Mucosa of rectum (tissue), 2 donors: ENCODE measurements around the gene CFAP58.

Experiments used
- H3K27ac ChIP-seq, 2 donors: one replicate each; pipeline ENCODE4 v1.7.0; 2013; ENCODE audit warnings: inconsistent platforms in 2 of 2, low read depth in 2 of 2, low read length in 2 of 2
- H3K27me3 ChIP-seq, 2 donors: one replicate each; pipeline ENCODE4 v1.7.0; 2013; ENCODE audit warnings: low read length in 2 of 2; ENCODE audit not compliant: control insufficient read depth in 2 of 2, insufficient read depth in 2 of 2
- H3K36me3 ChIP-seq, 2 donors: one replicate each; pipeline ENCODE4 v1.7.0; 2013; ENCODE audit warnings: low read length in 2 of 2; ENCODE audit not compliant: control insufficient read depth in 2 of 2, insufficient read depth in 2 of 2
- H3K4me1 ChIP-seq, 2 donors: one replicate each; pipeline ENCODE4 v1.7.0; 2013; ENCODE audit warnings: low read length in 2 of 2, mild to moderate bottlenecking in 1 of 2; ENCODE audit not compliant: control insufficient read depth in 2 of 2, insufficient read depth in 2 of 2
- H3K4me3 ChIP-seq, 2 donors: one replicate each; pipeline ENCODE4 v1.7.0; 2013; ENCODE audit warnings: low read length in 2 of 2
- H3K9ac ChIP-seq, 2 donors: one replicate each; pipeline ENCODE4 v1.7.0; 2013; ENCODE audit warnings: low read length in 2 of 2, low read depth in 1 of 2, mild to moderate bottlenecking in 1 of 2
- H3K9me3 ChIP-seq, 2 donors: one replicate each; pipeline ENCODE4 v1.7.0; 2013; ENCODE audit warnings: low read length in 2 of 2; ENCODE audit not compliant: control insufficient read depth in 2 of 2
- donor health status: healthy.
- donor health status: Normal muscosa, but diverticular disease.

Gene CFAP58

DNA sequence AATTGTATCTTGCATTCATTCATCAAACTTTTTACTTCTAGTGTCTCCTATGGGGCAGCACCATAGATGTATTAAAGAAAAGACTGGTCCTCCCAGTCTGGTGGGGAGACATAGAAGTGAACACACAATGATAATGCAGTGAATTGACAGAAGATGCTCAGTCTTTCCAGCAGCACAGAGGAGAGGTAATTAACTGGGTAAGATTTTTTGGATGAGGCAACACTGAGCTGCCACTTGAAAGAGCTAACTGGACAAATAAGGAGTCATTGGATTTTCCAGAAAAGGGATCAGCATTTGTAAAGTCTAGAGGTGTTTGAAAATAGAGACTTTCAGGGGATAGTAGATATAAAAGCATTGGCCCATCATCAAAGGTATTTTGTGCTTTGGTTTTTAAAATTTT, 8.1 kb upstream of the CFAP58 start:
- Histone ChIP-seq H3K4me3 (no peak overlapping the region), H3K36me3 (no peaks in the 10 kb centered on the region), H3K4me1 (peaks cover 0 to 2% of the 10 kb centered on the region in 2 donors), H3K27ac (no peak overlapping the region), H3K9ac (no peak overlapping the region), H3K27me3 (no peaks in the 10 kb centered on the region), H3K9me3 (no peaks in the 10 kb centered on the region)

GRCh38 chr10:104345941-104346340, 7.7 kb upstream of the CFAP58 start:
- H3K27ac ChIP-seq = no peak overlapping the region
- H3K27me3 ChIP-seq = no peaks in the 10 kb centered on the region
- H3K9ac ChIP-seq = no peak overlapping the region
- H3K36me3 ChIP-seq = no peaks in the 10 kb centered on the region
- no peak overlapping the region for H3K4me3 ChIP-seq
- no peaks in the 10 kb centered on the region for H3K9me3 ChIP-seq
- peaks cover 0 to 2% of the 10 kb centered on the region in 2 donors for H3K4me1 ChIP-seq

DNA sequence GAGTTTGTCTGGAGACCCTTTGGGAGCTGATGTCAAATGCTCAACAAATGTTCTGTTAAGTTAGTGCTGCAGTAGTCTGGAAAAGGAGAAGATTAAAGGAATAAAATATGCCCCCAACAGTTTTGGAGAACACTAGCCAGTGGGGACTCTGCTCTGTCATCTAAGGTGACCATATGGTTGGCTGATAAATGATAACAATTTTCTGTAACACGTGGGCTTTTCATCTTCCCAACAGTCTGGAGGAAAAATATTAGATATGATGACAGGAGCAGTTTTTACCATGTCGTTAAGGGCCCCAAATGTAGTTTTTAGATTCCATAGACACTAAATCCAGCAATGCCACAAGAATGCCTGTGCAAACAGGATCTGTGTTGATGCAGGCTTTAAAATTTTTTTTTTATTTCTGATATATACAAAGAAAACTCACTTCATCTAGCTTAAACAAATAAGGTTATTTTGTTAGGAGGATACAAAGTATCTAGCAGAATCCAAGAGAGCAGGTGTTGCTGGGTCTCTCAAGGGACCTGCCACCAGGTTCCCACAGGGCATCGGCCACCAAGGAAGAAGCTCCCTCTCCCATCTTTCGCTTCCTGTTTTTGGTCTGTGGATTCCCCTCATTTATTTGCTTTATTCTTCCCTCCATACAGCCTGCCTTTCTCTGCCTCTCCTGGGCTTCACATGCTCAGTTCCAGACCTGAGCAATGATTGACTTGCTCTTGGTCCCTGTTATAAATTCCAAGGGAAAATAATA, 6.2 kb upstream of the CFAP58 start:
- no peak overlapping the region for H3K27ac ChIP-seq
- no peaks in the 10 kb centered on the region for H3K9me3 ChIP-seq
- no peaks in the 10 kb centered on the region for H3K36me3 ChIP-seq
- no peak overlapping the region for H3K9ac ChIP-seq
- H3K4me3 ChIP-seq = no peak overlapping the region
- H3K27me3 ChIP-seq = no peaks in the 10 kb centered on the region
- H3K4me1 ChIP-seq = peaks cover 0 to 2% of the 10 kb centered on the region in 2 donors

DNA sequence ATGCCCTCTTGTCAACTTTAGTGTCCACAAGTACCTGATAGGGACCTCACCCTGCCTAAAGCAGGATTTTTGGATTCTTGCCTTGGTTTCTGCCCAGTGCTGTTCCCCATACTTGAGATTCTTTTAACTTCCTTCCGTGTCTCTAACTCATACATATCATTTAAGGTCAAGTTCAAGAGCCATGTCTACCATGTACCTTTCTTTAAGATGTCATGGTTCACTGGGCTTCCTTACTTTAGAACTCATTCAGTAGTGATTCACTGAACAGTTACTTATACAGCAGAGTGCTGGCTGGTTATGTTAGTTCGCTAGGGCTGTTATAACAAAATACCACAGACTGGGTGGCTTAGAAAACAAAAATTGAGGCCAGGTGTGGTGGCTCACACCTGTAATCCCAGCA, 5.0 kb upstream of the CFAP58 start:
- Histone ChIP-seq H3K9me3 (no peaks in the 10 kb centered on the region), H3K27me3 (no peaks in the 10 kb centered on the region), H3K27ac (no peak overlapping the region), H3K36me3 (no peaks in the 10 kb centered on the region), H3K9ac (no peak overlapping the region), H3K4me1 (peaks cover 3 to 6% of the 10 kb centered on the region in 2 donors), H3K4me3 (no peak overlapping the region)

DNA sequence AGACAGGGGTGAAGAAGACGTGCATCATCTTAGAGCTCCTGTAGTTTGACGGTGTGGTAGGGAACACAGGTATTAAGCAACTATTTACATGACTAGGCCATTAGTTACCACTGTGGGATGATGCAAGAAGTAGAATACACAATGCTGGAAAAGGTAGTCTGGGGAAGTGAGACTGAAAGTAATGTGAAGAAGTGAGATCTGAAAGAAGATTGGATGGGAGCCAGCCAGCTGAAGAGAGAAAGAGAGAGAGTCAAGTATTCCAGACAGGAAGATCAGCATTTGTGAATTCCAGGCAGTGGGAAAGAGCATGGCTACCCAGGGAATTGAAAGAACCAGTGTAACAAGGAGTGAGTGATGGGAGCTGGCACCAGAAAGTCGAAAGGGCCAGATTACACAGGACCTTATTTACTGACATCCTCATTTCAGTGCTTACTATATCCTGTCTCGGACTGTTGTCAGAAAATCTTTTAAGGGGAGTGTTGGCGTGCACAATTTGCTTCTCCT, 4.0 kb upstream of the CFAP58 start:
- Histone ChIP-seq H3K27me3 (no peaks in the 10 kb centered on the region), H3K4me3 (no peak overlapping the region), H3K9me3 (no peaks in the 10 kb centered on the region), H3K36me3 (no peaks in the 10 kb centered on the region), H3K9ac (no peak overlapping the region), H3K27ac (peak overlapping the region in 1 of 2 donors; percentile 10), H3K4me1 (peaks cover 9 to 10% of the 10 kb centered on the region in 2 donors)

GRCh38 chr10:104350127-104350635, 3.5 kb upstream of the CFAP58 start:
- Histone ChIP-seq H3K9me3 (no peaks in the 10 kb centered on the region), H3K4me1 (peaks cover 9 to 10% of the 10 kb centered on the region in 2 donors), H3K9ac (no peak overlapping the region), H3K36me3 (no peaks in the 10 kb centered on the region), H3K4me3 (no peak overlapping the region), H3K27me3 (peaks cover 0 to 5% of the 10 kb centered on the region in 2 donors), H3K27ac (peak overlapping the region in 1 of 2 donors; percentile 10)

- Histone ChIP-seq H3K27me3 (peaks cover 0 to 5% of the 10 kb centered on the region in 2 donors), H3K36me3 (no peaks in the 10 kb centered on the region), H3K9ac (no peak overlapping the region), H3K4me3 (no peak overlapping the region), H3K4me1 (peaks cover 9 to 10% of the 10 kb centered on the region in 2 donors), H3K9me3 (no peaks in the 10 kb centered on the region), H3K27ac (peak overlapping the region in 1 of 2 donors; percentile 20)
These were observed 2.5 kb upstream of the CFAP58 start for GRCh38 chr10:104351061-104351702.

GRCh38 chr10:104351919-104352318, 1.7 kb upstream of the CFAP58 start:
- no peaks in the 10 kb centered on the region for H3K9me3 ChIP-seq
- H3K27me3 ChIP-seq = peaks cover 0 to 5% of the 10 kb centered on the region in 2 donors
- H3K9ac ChIP-seq = no peak overlapping the region
- peak overlapping the region in 1 of 2 donors; percentile 21 for H3K4me3 ChIP-seq
- H3K36me3 ChIP-seq = no peaks in the 10 kb centered on the region
- peak overlapping the region in 1 of 2 donors; percentile 20 for H3K27ac ChIP-seq
- H3K4me1 ChIP-seq = peaks cover 9 to 10% of the 10 kb centered on the region in 2 donors

- no peak overlapping the region for H3K27ac ChIP-seq
- no peaks in the 10 kb centered on the region for H3K36me3 ChIP-seq
- no peak overlapping the region for H3K9ac ChIP-seq
- H3K27me3 ChIP-seq = peaks cover 2 to 4% of the 10 kb centered on the region in 2 donors
- no peaks in the 10 kb centered on the region for H3K9me3 ChIP-seq
- no peak overlapping the region for H3K4me3 ChIP-seq
- H3K4me1 ChIP-seq = no peaks in the 10 kb centered on the region
These were observed 6.2 kb downstream of the CFAP58 start for GRCh38 chr10:104359811-104360210.

- peaks cover 0 to 2% of the 10 kb centered on the region in 2 donors for H3K9me3 ChIP-seq
- H3K27ac ChIP-seq = no peak overlapping the region
- no peaks in the 10 kb centered on the region for H3K4me1 ChIP-seq
- no peaks in the 10 kb centered on the region for H3K36me3 ChIP-seq
- peaks cover 3% of the 10 kb centered on the region in 2 donors for H3K27me3 ChIP-seq
- no peak overlapping the region for H3K9ac ChIP-seq
- no peak overlapping the region for H3K4me3 ChIP-seq
These were observed 14.3 kb downstream of the CFAP58 start for GRCh38 chr10:104367904-104368303.
